ENCODE data around the gene SYN1. TPM values are rescaled to one million over a fixed set of nuclear protein-coding genes. Genes with fewer than 3 reads are reported as not detected.
A peak's percentile ranks its signal among the peaks of the same experiment; 100 is the strongest.

SYN1 gene
- total and polyA plus RNA-seq, 4 donors: 0.09 to 2.5 (median 0.60) TPM

- no peaks in the 10 kb centered on the region for H3K27me3 ChIP-seq (ENCODE audit: control insufficient read depth in 4 of 4, insufficient read depth in 4 of 4, low read length in 3 of 4)
- H3K4me1 ChIP-seq (ENCODE audit: control insufficient read depth in 4 of 4, insufficient read depth in 4 of 4, low read length in 3 of 4): peaks cover 0 to 11% (median 5%) of the 10 kb centered on the region in 4 donors
- peaks cover 0 to 2% (median 0%) of the 10 kb centered on the region in 4 donors for H3K36me3 ChIP-seq (ENCODE audit: control insufficient read depth in 4 of 4, insufficient read depth in 3 of 4, low read depth in 1 of 4, low read length in 3 of 4)
- no peak for DNase-seq (ENCODE audit: low spot score)
- 29% methylated on average over 27 of the region's 28 CpGs for WGBS
- H3K27ac ChIP-seq (ENCODE audit: low read depth in 1 of 2, low read length in 2 of 2): peak within 1 kb of the TSS; percentile 67 to 69
- peak within 1 kb of the TSS in 1 of 2 donors; percentile 87 for H3K9ac ChIP-seq (ENCODE audit: low read depth in 1 of 2, low read length in 2 of 2)
- TF ChIP-seq YY1 (IDR thresholded peaks at IDR 0.05) (no peak), JUND (IDR thresholded peaks at IDR 0.05) (peak in 1 of 2 donors; percentile 24), GABPA (IDR thresholded peaks at IDR 0.05 in 1 of 2, conservative IDR thresholded peaks at IDR 0.05 in 1 of 2) (peak in 1 of 2 donors; percentile 9), RAD21 (IDR thresholded peaks at IDR 0.05) (peak in 1 of 2 donors; percentile 9), NR2F2 (IDR thresholded peaks at IDR 0.05) (peak; percentile 17), SP1 (IDR thresholded peaks at IDR 0.05) (peak; percentile 30), MAX (IDR thresholded peaks at IDR 0.05) (no peak), EGR1 (IDR thresholded peaks at IDR 0.05; ENCODE audit: low read depth in 2 of 2) (peak in 1 of 2 donors; percentile 15)
- H3K9me3 ChIP-seq (ENCODE audit: control insufficient read depth in 4 of 4, low read length in 3 of 4): no peaks in the 10 kb centered on the region
- peak within 1 kb of the TSS in 2 of 3 donors; percentile 43 to 47 for H3K4me3 ChIP-seq (ENCODE audit: low read depth in 1 of 3, low read length in 3 of 3)
Measured at GRCh38 chrX:47581731-47582647, 37.7 kb downstream of the SYN1 start, which contains the start of gene TIMP1. TSS of gene TIMP1 (plus strand) at chrX:47582436. CDS start at chrX:47583416, 980 bp downstream.

- Histone ChIP-seq H3K4me1 (ENCODE audit: control insufficient read depth in 4 of 4, insufficient read depth in 4 of 4, low read length in 3 of 4) (peaks cover 0 to 11% (median 5%) of the 10 kb centered on the region in 4 donors), H3K9me3 (ENCODE audit: control insufficient read depth in 4 of 4, low read length in 3 of 4) (no peaks in the 10 kb centered on the region), H3K27me3 (ENCODE audit: control insufficient read depth in 4 of 4, insufficient read depth in 4 of 4, low read length in 3 of 4) (no peaks in the 10 kb centered on the region), H3K9ac (ENCODE audit: low read depth in 1 of 2, low read length in 2 of 2) (no peak overlapping the region), H3K36me3 (ENCODE audit: control insufficient read depth in 4 of 4, insufficient read depth in 3 of 4, low read depth in 1 of 4, low read length in 3 of 4) (no peaks in the 10 kb centered on the region), H3K4me3 (ENCODE audit: low read depth in 1 of 3, low read length in 3 of 3) (no peak overlapping the region), H3K27ac (ENCODE audit: low read depth in 1 of 2, low read length in 2 of 2) (no peak overlapping the region)
- TF ChIP-seq RAD21 (IDR thresholded peaks at IDR 0.05): no peak
- TF ChIP-seq ATF3 (IDR thresholded peaks at IDR 0.05): no peak
- no peak for TF ChIP-seq FOXA1 (IDR thresholded peaks at IDR 0.05)
- TF ChIP-seq REST (IDR thresholded peaks at IDR 0.05): no peak
- no peak for DNase-seq (ENCODE audit: low spot score)
- 55% methylated on average over 9 of the region's 9 CpGs for WGBS
Measured at GRCh38 chrX:47579537-47579936, 40.1 kb downstream of the SYN1 start.

GRCh38 chrX:47578692-47579091, 41.0 kb downstream of the SYN1 start:
- no peak overlapping the region for H3K27ac ChIP-seq (ENCODE audit: low read depth in 1 of 2, low read length in 2 of 2)
- H3K36me3 ChIP-seq (ENCODE audit: control insufficient read depth in 4 of 4, insufficient read depth in 3 of 4, low read depth in 1 of 4, low read length in 3 of 4): no peaks in the 10 kb centered on the region
- TF ChIP-seq TAF1 (conservative IDR thresholded peaks at IDR 0.05) (no peak), ATF3 (IDR thresholded peaks at IDR 0.05) (no peak), ZBTB33 (IDR thresholded peaks at IDR 0.05) (no peak), CTCF (IDR thresholded peaks at IDR 0.05; ENCODE audit: low read depth, low read length, missing input control) (no peak), EGR1 (IDR thresholded peaks at IDR 0.05; ENCODE audit: low read depth in 2 of 2) (no peak), YY1 (IDR thresholded peaks at IDR 0.05) (no peak), MAX (IDR thresholded peaks at IDR 0.05) (no peak), HNF4G (IDR thresholded peaks at IDR 0.05) (no peak), FOXA1 (IDR thresholded peaks at IDR 0.05) (no peak), SP1 (IDR thresholded peaks at IDR 0.05) (no peak), JUND (IDR thresholded peaks at IDR 0.05) (no peak), RXRA (IDR thresholded peaks at IDR 0.05) (no peak)
- H3K9me3 ChIP-seq (ENCODE audit: control insufficient read depth in 4 of 4, low read length in 3 of 4): no peaks in the 10 kb centered on the region
- peaks cover 0 to 11% (median 5%) of the 10 kb centered on the region in 4 donors for H3K4me1 ChIP-seq (ENCODE audit: control insufficient read depth in 4 of 4, insufficient read depth in 4 of 4, low read length in 3 of 4)
- H3K27me3 ChIP-seq (ENCODE audit: control insufficient read depth in 4 of 4, insufficient read depth in 4 of 4, low read length in 3 of 4): no peaks in the 10 kb centered on the region
- DNase-seq (ENCODE audit: low spot score): no peak
- H3K9ac ChIP-seq (ENCODE audit: low read depth in 1 of 2, low read length in 2 of 2): no peak overlapping the region
- H3K4me3 ChIP-seq (ENCODE audit: low read depth in 1 of 3, low read length in 3 of 3): no peak overlapping the region
- 55% methylated on average over 16 of the region's 16 CpGs for WGBS
